ENCODE data around the gene TEX14. TPM values are rescaled to one million over a fixed set of nuclear protein-coding genes. Genes with fewer than 3 reads are reported as not detected.

Gene TEX14
- total and polyA plus RNA-seq, 7 donors, result 0.09 to 0.36 (median 0.28) TPM; not detected in 2

- TF ChIP-seq POLR2AphosphoS5 (IDR thresholded peaks at IDR 0.05) (no peak), EP300 (IDR thresholded peaks at IDR 0.05) (no peak)
- TF ChIP-seq, protein P1, sequence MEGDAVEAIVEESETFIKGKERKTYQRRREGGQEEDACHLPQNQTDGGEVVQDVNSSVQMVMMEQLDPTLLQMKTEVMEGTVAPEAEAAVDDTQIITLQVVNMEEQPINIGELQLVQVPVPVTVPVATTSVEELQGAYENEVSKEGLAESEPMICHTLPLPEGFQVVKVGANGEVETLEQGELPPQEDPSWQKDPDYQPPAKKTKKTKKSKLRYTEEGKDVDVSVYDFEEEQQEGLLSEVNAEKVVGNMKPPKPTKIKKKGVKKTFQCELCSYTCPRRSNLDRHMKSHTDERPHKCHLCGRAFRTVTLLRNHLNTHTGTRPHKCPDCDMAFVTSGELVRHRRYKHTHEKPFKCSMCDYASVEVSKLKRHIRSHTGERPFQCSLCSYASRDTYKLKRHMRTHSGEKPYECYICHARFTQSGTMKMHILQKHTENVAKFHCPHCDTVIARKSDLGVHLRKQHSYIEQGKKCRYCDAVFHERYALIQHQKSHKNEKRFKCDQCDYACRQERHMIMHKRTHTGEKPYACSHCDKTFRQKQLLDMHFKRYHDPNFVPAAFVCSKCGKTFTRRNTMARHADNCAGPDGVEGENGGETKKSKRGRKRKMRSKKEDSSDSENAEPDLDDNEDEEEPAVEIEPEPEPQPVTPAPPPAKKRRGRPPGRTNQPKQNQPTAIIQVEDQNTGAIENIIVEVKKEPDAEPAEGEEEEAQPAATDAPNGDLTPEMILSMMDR (IDR thresholded peaks at IDR 0.05), result no peak
- Histone ChIP-seq H3K4me1 (peaks cover 0 to 14% (median 8%) of the 10 kb centered on the region in 4 donors), H3K4me3 (peak overlapping the region in 2 of 4 donors; percentile 58 to 61), H3K27me3 (peaks cover 0 to 6% (median 0%) of the 10 kb centered on the region in 3 donors), H3K36me3 (no peaks in the 10 kb centered on the region), H3K27ac (no peak overlapping the region), H3K9me3 (no peaks in the 10 kb centered on the region)
- 46 to 63% methylated on average over 3 of the region's 3 CpGs for WGBS, 2 donors
- intact Hi-C loops (cut with DNase I), result no loop called here
- no peak for DNase-seq
Observed at GRCh38 chr17:58532555-58532951, 159.3 kb downstream of the TEX14 start.

DNA sequence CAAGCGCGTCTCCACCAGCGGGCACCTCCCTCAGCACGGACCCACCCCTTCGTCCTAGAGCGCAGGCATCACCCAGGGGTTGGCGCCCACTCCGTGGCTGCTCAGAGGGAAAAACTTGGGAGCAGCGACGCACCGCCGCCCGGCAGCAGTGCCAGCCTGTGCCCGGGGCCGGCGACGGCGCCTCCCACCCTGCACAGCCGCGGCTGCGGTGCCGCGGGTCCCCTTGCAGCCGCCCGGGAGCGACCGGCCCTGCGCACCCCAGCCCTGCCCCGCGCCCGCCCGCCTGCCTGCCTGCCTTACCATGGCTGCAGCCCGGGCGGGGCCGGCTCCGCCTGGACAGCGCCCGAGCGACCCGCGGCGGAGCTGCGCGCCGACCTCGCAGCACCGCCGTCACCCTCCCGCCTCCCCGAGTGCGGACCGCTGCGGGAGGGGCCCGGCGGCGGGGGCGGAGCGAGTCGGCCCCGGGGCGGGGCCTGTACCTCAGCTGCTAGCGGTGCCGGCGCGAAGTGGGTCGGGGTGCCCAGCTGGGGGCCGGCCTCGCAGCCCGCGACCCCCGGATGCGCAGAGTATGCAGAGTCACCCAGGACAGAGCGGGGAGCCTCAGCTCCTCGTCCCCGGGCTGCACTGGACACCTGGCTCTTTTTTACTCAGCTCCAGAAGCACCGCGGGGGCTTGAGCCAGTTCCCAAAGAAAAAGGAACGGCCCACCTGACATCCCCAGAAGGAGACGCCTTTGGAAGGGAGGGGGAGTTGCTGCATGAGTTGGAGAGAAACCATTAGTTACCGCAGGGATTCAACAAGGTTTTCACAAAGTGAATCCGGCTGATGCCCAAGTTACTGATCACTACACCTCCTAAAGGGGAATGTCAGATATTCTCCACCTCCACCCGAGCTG is 159.9 kb downstream of the TEX14 start:
- intact Hi-C loops (cut with DNase I), result no loop called here
- Histone ChIP-seq H3K4me1 (peaks cover 0 to 14% (median 8%) of the 10 kb centered on the region in 4 donors), H3K27me3 (peaks cover 0 to 6% (median 0%) of the 10 kb centered on the region in 3 donors), H3K9me3 (no peaks in the 10 kb centered on the region), H3K36me3 (no peaks in the 10 kb centered on the region), H3K27ac (peak overlapping the region; percentile 33 to 62 (median 44)), H3K4me3 (peak overlapping the region; percentile 28 to 61 (median 52))
- TF ChIP-seq POLR2AphosphoS5 (IDR thresholded peaks at IDR 0.05) (no peak), POLR2A (IDR thresholded peaks at IDR 0.05) (no peak), EP300 (IDR thresholded peaks at IDR 0.05) (no peak)
- TF ChIP-seq, protein P1 (IDR thresholded peaks at IDR 0.05), result no peak
- WGBS, 2 donors, result 2% methylated on average over 82 of the region's 82 CpGs
- DNase-seq, result peak; percentile 70

GRCh38 chr17:58531122-58531521 is 160.7 kb downstream of the TEX14 start:
- Histone ChIP-seq H3K4me1 (peaks cover 0 to 14% (median 8%) of the 10 kb centered on the region in 4 donors), H3K27me3 (peaks cover 0 to under 1% (median 0%) of the 10 kb centered on the region in 3 donors), H3K9me3 (no peaks in the 10 kb centered on the region), H3K27ac (peak overlapping the region in 3 of 4 donors; percentile 33 to 62 (median 54)), H3K4me3 (peak overlapping the region; percentile 28 to 61 (median 52)), H3K36me3 (no peaks in the 10 kb centered on the region)
- whole genome bisulfite sequencing, 2 donors, result 39 to 58% methylated on average over 3 of the region's 3 CpGs
- intact Hi-C loops (cut with DNase I), result no loop called here
- no peak for TF ChIP-seq EP300 (IDR thresholded peaks at IDR 0.05)
- no peak for DNase-seq

- H3K27me3 ChIP-seq, result no peaks in the 10 kb centered on the region
- WGBS, 2 donors, result 69 to 73% methylated on average over 2 of the region's 2 CpGs
- peaks cover 0 to 14% (median 8%) of the 10 kb centered on the region in 4 donors for H3K4me1 ChIP-seq
Observed at GRCh38 chr17:58530655-58531054, 161.2 kb downstream of the TEX14 start.

DNA sequence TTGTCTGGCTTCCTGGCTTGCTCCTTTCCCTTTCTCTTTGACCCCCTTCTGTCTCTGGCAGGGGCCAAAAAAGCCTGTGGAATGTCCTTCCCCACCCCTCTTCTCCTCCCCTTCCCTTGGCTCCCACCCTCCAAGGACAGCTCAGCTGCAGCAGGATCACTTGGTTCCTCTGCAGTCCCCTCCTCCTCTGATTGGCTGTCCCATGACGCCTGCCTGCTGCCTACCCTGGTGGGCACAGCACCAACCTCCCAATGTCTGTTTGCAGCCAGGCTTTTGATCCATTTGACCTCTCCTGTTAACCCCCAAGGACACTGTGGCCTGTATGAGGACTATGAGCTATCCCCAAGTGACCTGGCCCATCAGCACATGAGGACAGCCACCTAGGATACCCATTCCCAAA is 162.6 kb downstream of the TEX14 start:
- WGBS, 2 donors, result 56 to 80% methylated on average over 1 of the region's 1 CpG

More at GRCh38 chr17:58530655-58531054, 161.2 kb downstream of the TEX14 start:
- TF ChIP-seq, protein P1 (IDR thresholded peaks at IDR 0.05), result no peak
- TF ChIP-seq POLR2AphosphoS5 (IDR thresholded peaks at IDR 0.05), result no peak
- no peak for TF ChIP-seq EP300 (IDR thresholded peaks at IDR 0.05)
- TF ChIP-seq POLR2A (IDR thresholded peaks at IDR 0.05), result no peak
- H3K36me3 ChIP-seq, result no peaks in the 10 kb centered on the region
- peak overlapping the region in 1 of 4 donors; percentile 61 for H3K4me3 ChIP-seq
- no peaks in the 10 kb centered on the region for H3K9me3 ChIP-seq
- intact Hi-C loops (cut with DNase I), result no loop called here
- DNase-seq, result no peak
- no peak overlapping the region for H3K27ac ChIP-seq

More for the DNA sequence above, 162.6 kb downstream of the TEX14 start:
- intact Hi-C loops (cut with DNase I), result no loop called here
- H3K4me1 ChIP-seq, result peaks cover 0 to 14% (median 8%) of the 10 kb centered on the region in 4 donors
- TF ChIP-seq POLR2A (IDR thresholded peaks at IDR 0.05) (no peak), EP300 (IDR thresholded peaks at IDR 0.05) (no peak), POLR2AphosphoS5 (IDR thresholded peaks at IDR 0.05) (no peak)
- TF ChIP-seq, protein P1 (IDR thresholded peaks at IDR 0.05), result no peak
- H3K4me3 ChIP-seq, result no peak overlapping the region
- DNase-seq, result no peak
- no peaks in the 10 kb centered on the region for H3K36me3 ChIP-seq
- H3K27ac ChIP-seq, result no peak overlapping the region
- H3K27me3 ChIP-seq, result no peaks in the 10 kb centered on the region
- no peaks in the 10 kb centered on the region for H3K9me3 ChIP-seq
